HG02623 (cell line): Measurements from ENCODE around the gene CMTM7.

ENCODE experiments used
- ATAC-seq: cut with Tn5 transposase; IDR thresholded peaks from one replicate; pipeline ENCODE4 v1.9.1; 2021; ENCODE audit warnings: moderate library complexity; ENCODE audit not compliant: unreplicated experiment

The CMTM7 gene

GRCh38 chr3:32482693-32483092, 91.0 kb downstream of the CMTM7 start:
- ATAC-seq: no peak

GRCh38 chr3:32483772-32484171, 92.1 kb downstream of the CMTM7 start:
- ATAC-seq: no peak

GRCh38 chr3:32484436-32484835, 92.8 kb downstream of the CMTM7 start:
- ATAC-seq: no peak

GRCh38 chr3:32487781-32488473, 96.3 kb downstream of the CMTM7 start:
- no peak for ATAC-seq

- no peak for ATAC-seq
Measured at GRCh38 chr3:32488474-32489008, 96.9 kb downstream of the CMTM7 start.

- no peak for ATAC-seq
Measured at GRCh38 chr3:32492684-32493436, 101.2 kb downstream of the CMTM7 start.

GRCh38 chr3:32493437-32494414, 102.1 kb downstream of the CMTM7 start:
- peak; percentile 83 for ATAC-seq

GRCh38 chr3:32495085-32495484, 103.4 kb downstream of the CMTM7 start:
- ATAC-seq: no peak

GRCh38 chr3:32495609-32496008, 104.0 kb downstream of the CMTM7 start:
- ATAC-seq: no peak

GRCh38 chr3:32498252-32498651, 106.6 kb downstream of the CMTM7 start:
- no peak for ATAC-seq

- no peak for ATAC-seq
Measured at GRCh38 chr3:32498992-32499391, 107.3 kb downstream of the CMTM7 start.

GRCh38 chr3:32499585-32499984, 107.9 kb downstream of the CMTM7 start:
- ATAC-seq: no peak

GRCh38 chr3:32500231-32500630, 108.6 kb downstream of the CMTM7 start:
- no peak for ATAC-seq

GRCh38 chr3:32500880-32501782, 109.5 kb downstream of the CMTM7 start:
- ATAC-seq: no peak

- no peak for ATAC-seq
Measured at GRCh38 chr3:32501783-32502117, 110.1 kb downstream of the CMTM7 start.

- peak; percentile 68 for ATAC-seq
Measured at GRCh38 chr3:32502118-32502945, 110.7 kb downstream of the CMTM7 start, which contains the start of gene CMTM6. Gene CMTM6, minus strand, starts transcription at chr3:32502852. Its CDS starts 107 bp downstream, at chr3:32502745.

GRCh38 chr3:32502946-32503286, 111.3 kb downstream of the CMTM7 start:
- ATAC-seq: no peak
